ENCODE measurements around the gene CA5A. TPM values are rescaled to one million over a fixed set of nuclear protein-coding genes. Genes with fewer than 3 reads are reported as not detected.

Gene CA5A
- total RNA-seq, 4 donors from 2014 or later: not detected

DNA sequence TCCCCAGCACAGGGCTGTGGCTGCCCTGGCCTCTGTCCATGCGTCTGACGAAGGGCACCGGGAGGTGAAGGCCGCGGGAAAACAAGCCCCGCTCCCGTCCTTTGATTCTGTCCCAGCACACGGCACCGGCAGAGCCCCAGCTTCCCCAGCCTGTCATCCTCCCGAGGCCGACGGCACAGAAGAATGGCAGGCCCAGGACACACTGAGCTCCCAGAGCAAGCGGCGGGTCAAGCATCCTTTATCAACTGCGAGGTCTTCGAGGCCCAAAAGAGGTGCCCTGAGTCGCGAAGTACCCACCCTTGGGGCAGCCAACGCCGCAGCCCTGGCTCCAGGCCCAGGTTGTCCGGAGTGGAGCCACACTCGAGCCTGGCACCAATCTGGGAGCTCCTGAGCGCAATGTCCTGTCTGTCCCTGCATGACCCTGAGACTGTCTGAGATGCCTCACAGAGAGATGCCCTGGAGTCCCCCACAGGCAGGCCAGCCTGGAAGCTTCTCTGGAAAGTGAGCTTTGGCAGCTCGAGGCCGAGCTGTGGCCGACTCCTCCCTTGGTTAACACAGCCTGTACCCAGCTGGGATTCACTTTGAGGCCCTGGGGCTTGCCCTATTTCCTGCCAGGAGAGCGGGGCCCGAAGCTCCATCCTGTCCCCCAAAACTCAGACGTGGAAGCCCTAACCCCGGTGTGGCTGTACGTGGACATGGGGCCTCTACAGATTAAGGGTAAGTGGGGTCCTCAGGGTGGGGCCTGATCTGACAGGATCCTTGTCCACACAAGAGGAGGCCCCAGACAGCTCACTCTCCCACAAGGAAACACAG lies 90.3 kb downstream of the CA5A start:
- Histone ChIP-seq H3K27ac (no peak overlapping the region), H3K27me3 (no peaks in the 10 kb centered on the region), H3K4me3 (no peak overlapping the region), H3K4me1 (peaks cover 0 to 25% (median 6%) of the 10 kb centered on the region in 4 donors), H3K9me3 (no peaks in the 10 kb centered on the region), H3K36me3 (no peaks in the 10 kb centered on the region)
- in situ Hi-C loops (cut with MboI; ENCODE audit: low pct_ligation_motif_present in 1 of 4, low pct_unique_long_range_greater_than_20kb in 1 of 4, low sequenced_read_pairs in 3 of 4) (no loop called here), intact Hi-C loops (cut with DNase I; ENCODE audit: low total_unique reads) (no loop called here)
- 82 to 95% methylated on average over 7 to 31 of the region's 31 CpGs for WGBS, 2 donors (ENCODE audit: low coverage in 1 of 2)
- DNase-seq: no peak
- no peak for TF ChIP-seq EP300 (IDR thresholded peaks at IDR 0.05; ENCODE audit: low read depth)
- TF ChIP-seq CTCF (IDR thresholded peaks at IDR 0.05): no peak
- no peak for TF ChIP-seq POLR2AphosphoS5 (IDR thresholded peaks at IDR 0.05)
- TF ChIP-seq POLR2A (IDR thresholded peaks at IDR 0.05): no peak

DNA sequence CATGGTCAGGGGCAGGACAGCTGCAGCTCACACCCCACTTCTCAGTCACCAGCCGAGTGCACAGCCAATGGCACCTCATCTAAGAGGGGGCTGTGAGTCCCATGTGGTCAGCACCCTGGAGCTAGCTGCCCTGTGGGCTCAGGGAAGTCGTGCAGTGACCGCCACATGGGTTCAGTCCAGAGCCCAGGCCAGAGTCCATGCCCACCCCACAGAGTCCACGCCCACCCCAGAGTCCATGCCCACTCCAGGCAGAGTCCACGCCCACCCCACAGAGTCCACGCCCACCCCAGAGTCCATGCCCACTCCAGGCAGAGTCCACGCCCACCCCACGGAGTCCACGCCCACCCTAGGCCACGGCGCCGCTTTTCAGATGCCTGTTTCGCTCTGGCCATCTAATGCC lies 91.1 kb downstream of the CA5A start:
- 85% methylated on average over 12 of the region's 13 CpGs; no CpG with 5 or more reads in 1 of the 2 donors for WGBS, 2 donors (ENCODE audit: low coverage in 1 of 2)
- no peaks in the 10 kb centered on the region for H3K27me3 ChIP-seq
- in situ Hi-C loops (cut with MboI; ENCODE audit: low pct_ligation_motif_present in 1 of 4, low pct_unique_long_range_greater_than_20kb in 1 of 4, low sequenced_read_pairs in 3 of 4): no loop called here
- intact Hi-C loops (cut with DNase I; ENCODE audit: low total_unique reads): no loop called here
- no peak overlapping the region for H3K4me3 ChIP-seq
- H3K9me3 ChIP-seq: no peaks in the 10 kb centered on the region
- no peak overlapping the region for H3K27ac ChIP-seq
- H3K36me3 ChIP-seq: no peaks in the 10 kb centered on the region
- DNase-seq: no peak
- peaks cover 0 to 23% (median 5%) of the 10 kb centered on the region in 4 donors for H3K4me1 ChIP-seq
- TF ChIP-seq CTCF (IDR thresholded peaks at IDR 0.05): no peak
- no peak for TF ChIP-seq POLR2A (IDR thresholded peaks at IDR 0.05)
- TF ChIP-seq EP300 (IDR thresholded peaks at IDR 0.05; ENCODE audit: low read depth): no peak
- TF ChIP-seq POLR2AphosphoS5 (IDR thresholded peaks at IDR 0.05): no peak

DNA sequence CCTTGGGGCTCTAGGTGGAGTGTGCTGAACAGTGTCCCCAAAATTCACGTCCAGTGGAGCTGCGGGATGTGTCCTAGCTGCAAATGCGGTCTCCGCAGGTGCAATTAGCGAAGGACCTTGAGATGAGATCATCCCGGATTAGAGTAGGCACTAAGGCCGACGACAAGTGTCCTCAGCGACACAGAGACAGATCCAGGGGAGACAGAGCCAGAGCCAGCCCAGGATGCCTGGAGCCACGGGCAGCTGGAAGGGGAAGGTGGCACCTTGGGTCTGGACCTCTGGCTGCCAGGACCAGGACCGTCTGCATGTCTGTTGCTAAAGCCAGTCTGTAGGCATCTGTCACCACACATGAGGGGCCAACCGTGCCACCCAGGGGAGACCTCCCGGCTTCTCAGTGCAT lies 91.5 kb downstream of the CA5A start:
- WGBS, 2 donors (ENCODE audit: low coverage in 1 of 2): 88% methylated on average over 13 of the region's 13 CpGs; no CpG with 5 or more reads in 1 of the 2 donors
- H3K27me3 ChIP-seq: no peaks in the 10 kb centered on the region
- peaks cover 0 to 19% (median 3%) of the 10 kb centered on the region in 4 donors for H3K4me1 ChIP-seq
- no peak overlapping the region for H3K27ac ChIP-seq
- TF ChIP-seq CTCF (IDR thresholded peaks at IDR 0.05) (no peak), POLR2AphosphoS5 (IDR thresholded peaks at IDR 0.05) (no peak), POLR2A (IDR thresholded peaks at IDR 0.05) (no peak), EP300 (IDR thresholded peaks at IDR 0.05; ENCODE audit: low read depth) (no peak)
- in situ Hi-C loops (cut with MboI; ENCODE audit: low pct_ligation_motif_present in 1 of 4, low pct_unique_long_range_greater_than_20kb in 1 of 4, low sequenced_read_pairs in 3 of 4): no loop called here
- no peaks in the 10 kb centered on the region for H3K9me3 ChIP-seq
- H3K4me3 ChIP-seq: no peak overlapping the region
- no peaks in the 10 kb centered on the region for H3K36me3 ChIP-seq
- DNase-seq: no peak
- intact Hi-C loops (cut with DNase I; ENCODE audit: low total_unique reads): no loop called here

DNA sequence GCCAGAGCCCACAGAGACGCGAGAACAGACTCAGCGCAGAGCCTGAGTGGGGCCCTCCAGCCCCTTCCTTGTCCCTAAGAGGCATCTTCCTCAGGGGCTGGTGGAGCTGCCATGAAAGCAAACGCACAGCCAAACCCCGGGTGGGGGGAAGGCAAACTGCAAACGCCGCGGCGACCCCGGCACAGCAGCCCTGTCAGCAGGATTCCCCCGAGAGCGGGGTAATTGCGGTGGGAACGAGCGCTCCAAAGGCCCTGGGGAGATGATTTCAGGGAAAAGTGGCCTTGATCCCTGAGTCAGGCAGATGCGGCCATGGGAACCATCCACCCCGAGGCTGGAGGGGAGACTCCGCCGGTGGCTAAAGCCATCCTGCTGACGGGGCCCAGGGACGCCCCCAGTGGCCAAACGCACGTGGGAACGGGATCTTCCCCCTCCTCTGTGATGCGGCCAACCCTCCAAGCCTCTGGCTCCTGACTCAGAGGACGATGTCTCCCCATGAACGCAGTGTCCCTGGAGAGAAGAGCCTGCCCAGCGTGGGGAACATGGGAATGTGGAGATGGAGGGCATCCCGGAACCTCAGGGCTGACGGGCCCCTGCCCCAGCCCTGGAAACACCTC lies 92.1 kb downstream of the CA5A start:
- no peak for DNase-seq
- no peak overlapping the region for H3K4me3 ChIP-seq
- H3K27ac ChIP-seq: no peak overlapping the region
- H3K9me3 ChIP-seq: no peaks in the 10 kb centered on the region
- in situ Hi-C loops (cut with MboI; ENCODE audit: low pct_ligation_motif_present in 1 of 4, low pct_unique_long_range_greater_than_20kb in 1 of 4, low sequenced_read_pairs in 3 of 4): no loop called here
- TF ChIP-seq EP300 (IDR thresholded peaks at IDR 0.05; ENCODE audit: low read depth) (no peak), POLR2A (IDR thresholded peaks at IDR 0.05) (no peak), CTCF (IDR thresholded peaks at IDR 0.05) (no peak), POLR2AphosphoS5 (IDR thresholded peaks at IDR 0.05) (no peak)
- 83 to 86% methylated on average over 7 to 30 of the region's 30 CpGs for WGBS, 2 donors (ENCODE audit: low coverage in 1 of 2)
- no peaks in the 10 kb centered on the region for H3K36me3 ChIP-seq
- H3K4me1 ChIP-seq: peaks cover 0 to 15% (median 3%) of the 10 kb centered on the region in 4 donors
- H3K27me3 ChIP-seq: no peaks in the 10 kb centered on the region
- intact Hi-C loops (cut with DNase I; ENCODE audit: low total_unique reads): no loop called here

All from transverse colon (tissue), 4 donors.